HepG2 (cell line): ENCODE results near the gene C22orf31. TPM values are rescaled to one million over a fixed set of nuclear protein-coding genes. Genes with fewer than 3 reads are reported as not detected.
A peak's percentile ranks its signal among the peaks of the same experiment; 100 is the strongest.

ENCODE experiments used
- ATF7-NPFF ChIP-seq: sonication (generic); formaldehyde crosslinking; IDR thresholded peaks from 2 replicates; pipeline ENCODE4 v1.8.1; 2023; ENCODE audit warnings: mild to moderate bottlenecking, low read depth, missing genetic modification reagents, moderate library complexity
- BCL6 ChIP-seq: IDR thresholded peaks from 2 replicates; pipeline ENCODE4 v1.6.1; 2016; ENCODE audit warnings: missing genetic modification reagents, missing compliant biosample characterization
- CBX5 ChIP-seq: sonication (generic); formaldehyde crosslinking; IDR thresholded peaks from 2 replicates; pipeline ENCODE4 v1.4.0; 2020; ENCODE audit warnings: missing genetic modification reagents, borderline replicate concordance
- GTF2F1 ChIP-seq: fragments of 150-350 bp; IDR thresholded peaks from 2 replicates; pipeline ENCODE4 v1.6.1; 2014; ENCODE audit warnings: low read length
- KLF12 ChIP-seq: sonication (generic); formaldehyde crosslinking; IDR thresholded peaks from 2 replicates; pipeline ENCODE4 v1.4.0; 2020; ENCODE audit warnings: missing genetic modification reagents, borderline replicate concordance
- LCORL ChIP-seq, 2 experiments: fragments of 450-650 bp in 1 of 2; sonication (generic) in 1 of 2; formaldehyde crosslinking in 1 of 2; IDR thresholded peaks; 2 replicates each; pipeline versions ENCODE4 v1.5.0 to v1.6.1; 2017 to 2020; ENCODE audit warnings: antibody characterized with exemption in 1 of 2, missing genetic modification reagents in 1 of 2
- MAFG ChIP-seq: sonication (generic); formaldehyde crosslinking; IDR thresholded peaks from 2 replicates; pipeline ENCODE4 v1.5.1; 2020; ENCODE audit warnings: mild to moderate bottlenecking, missing genetic modification reagents
- MTF1 ChIP-seq: sonication (generic); formaldehyde crosslinking; IDR thresholded peaks from 2 replicates; pipeline ENCODE4 v1.5.0; 2020; ENCODE audit warnings: missing genetic modification reagents
- NFKB2 ChIP-seq: sonication (generic); formaldehyde crosslinking; IDR thresholded peaks from 2 replicates; pipeline ENCODE4 v1.4.0; 2020; ENCODE audit warnings: missing genetic modification reagents, borderline replicate concordance
- NR2F2 ChIP-seq: IDR thresholded peaks from 2 replicates; pipeline ENCODE4 v1.6.1; 2012; ENCODE audit warnings: low read depth, inconsistent platforms, borderline replicate concordance
- PHF8 ChIP-seq: sonication (generic); formaldehyde crosslinking; IDR thresholded peaks from 2 replicates; pipeline ENCODE4 v1.5.0; 2020; ENCODE audit warnings: missing genetic modification reagents
- RFX3 ChIP-seq: IDR thresholded peaks from 2 replicates; pipeline ENCODE4 v1.6.1; 2016; ENCODE audit warnings: missing biosample characterization, missing genetic modification reagents
- RFX5 ChIP-seq: IDR thresholded peaks from 2 replicates; pipeline ENCODE4 v1.6.1; 2011; ENCODE audit warnings: low read depth, low read length, improper control_type of control experiment
- TFDP1 ChIP-seq: IDR thresholded peaks from 2 replicates; pipeline ENCODE4 v1.6.1; 2016; ENCODE audit warnings: missing compliant biosample characterization, missing genetic modification reagents, borderline replicate concordance
- TFE3 ChIP-seq: IDR thresholded peaks from 2 replicates; pipeline ENCODE4 v1.6.1; 2016
- THAP8 ChIP-seq: sonication (generic); formaldehyde crosslinking; IDR thresholded peaks from 2 replicates; pipeline ENCODE4 v1.5.1; 2020; ENCODE audit warnings: missing genetic modification reagents, mild to moderate bottlenecking, borderline replicate concordance
- ZBTB14 ChIP-seq: sonication (generic); formaldehyde crosslinking; IDR thresholded peaks from 2 replicates; pipeline ENCODE4 v1.4.0; 2020; ENCODE audit warnings: missing genetic modification reagents
- ZBTB37 ChIP-seq: sonication (generic); formaldehyde crosslinking; IDR thresholded peaks from 2 replicates; pipeline ENCODE4 v1.4.0; 2020; ENCODE audit warnings: mild to moderate bottlenecking, missing genetic modification reagents
- ZFAT ChIP-seq: sonication (generic); formaldehyde crosslinking; conservative IDR thresholded peaks from 2 replicates; pipeline ENCODE4 v1.8.1; 2023; ENCODE audit warnings: missing genetic modification reagents, inconsistent platforms
- ZKSCAN1 ChIP-seq: fragments of 150-350 bp; IDR thresholded peaks from 2 replicates; pipeline ENCODE4 v1.6.1; 2014; ENCODE audit warnings: low read length
- ZNF101 ChIP-seq: sonication (generic); formaldehyde crosslinking; IDR thresholded peaks from 2 replicates; pipeline ENCODE4 v1.4.0; 2020; ENCODE audit warnings: mild to moderate bottlenecking, low read depth, missing genetic modification reagents, borderline replicate concordance
- ZNF556 ChIP-seq: sonication (generic); formaldehyde crosslinking; IDR thresholded peaks from 2 replicates; pipeline ENCODE4 v1.4.0; 2020; ENCODE audit warnings: mild to moderate bottlenecking, missing genetic modification reagents, borderline replicate concordance
- ZNF776 ChIP-seq: sonication (generic); formaldehyde crosslinking; IDR thresholded peaks from 2 replicates; pipeline ENCODE4 v1.4.0; 2020; ENCODE audit warnings: mild to moderate bottlenecking, missing genetic modification reagents
- ZNF777 ChIP-seq: sonication (generic); formaldehyde crosslinking; IDR thresholded peaks from 2 replicates; pipeline ENCODE4 v1.4.0; 2020; ENCODE audit warnings: missing genetic modification reagents
- polyA plus RNA-seq, 8 experiments: library from polyadenylated mRNA; depleted of rRNA in 3 of 8; stranded (reverse) in 7 of 8; unstranded in 1 of 8; fragments of >200 nt; fragmentation: Illumina TruSeq in 4 of 8; extraction: Trizol in 4 of 8; gene quantifications; 2 replicates each; pipeline versions ENCODE4 v1.2.1 to v1.2.3, GENCODE V29; 2011 to 2016; ENCODE audit warnings: low read depth in 4 of 8, missing spikeins in 1 of 8, mixed read lengths in 1 of 8; ENCODE audit not compliant: insufficient read depth in 1 of 8
- total RNA-seq, 5 experiments: library from RNA; depleted of rRNA; stranded (reverse); fragments of >200 nt; fragmentation: Illumina TruSeq; extraction: Trizol; gene quantifications; 2 replicates each; pipeline ENCODE4 v1.2.3, GENCODE V29; 2016; ENCODE audit warnings: low read depth in 1 of 5

The C22orf31 gene
- total and polyA plus RNA-seq, 2 of the 13 experiments (the other 11 are each of a cell fraction or from before 2014, with no cell fraction given): not detected

- no peak for TF ChIP-seq TFE3 (CRISPR knock-in tag)
- TF ChIP-seq MAFG (CRISPR knock-in tag): no peak
- TF ChIP-seq ZNF101: no peak
- no peak for TF ChIP-seq GTF2F1
- TF ChIP-seq ZNF777 (CRISPR knock-in tag): peak; percentile 81
- no peak for TF ChIP-seq ZBTB14
- no peak for TF ChIP-seq CBX5
- TF ChIP-seq ZNF776 (CRISPR knock-in tag): 0 out of 2 replicates have a peak, but pooled peaks have one; percentile 63
- TF ChIP-seq THAP8 (CRISPR knock-in tag): no peak
- no peak for TF ChIP-seq LCORL (IDR thresholded peaks at IDR 0.05)
- no peak for TF ChIP-seq LCORL (CRISPR knock-in tag; IDR thresholded peaks at IDR 0.05)
- TF ChIP-seq ZFAT: no peak
- no peak for TF ChIP-seq RFX3
- TF ChIP-seq MTF1: no peak
- TF ChIP-seq BCL6 (CRISPR knock-in tag): no peak
- 0 out of 2 replicates have a peak, but pooled peaks have one; percentile 28 for TF ChIP-seq PHF8 (CRISPR knock-in tag)
- no peak for TF ChIP-seq KLF12 (CRISPR knock-in tag)
- no peak for TF ChIP-seq NR2F2
- TF ChIP-seq ATF7-NPFF (CRISPR knock-in tag): no peak
- no peak for TF ChIP-seq ZBTB37 (CRISPR knock-in tag)
- no peak for TF ChIP-seq TFDP1 (CRISPR knock-in tag)
- no peak for TF ChIP-seq ZNF556 (CRISPR knock-in tag)
- no peak for TF ChIP-seq RFX5
- no peak for TF ChIP-seq NFKB2 (CRISPR knock-in tag)
- no peak for TF ChIP-seq ZKSCAN1
Measured at GRCh38 chr22:29072979-29073617, 11.5 kb upstream of the C22orf31 start, which contains the start of gene KREMEN1 (continued).
